ENCODE data around the gene NOP56.

GRCh38 chr20:2700913-2701620, 48.6 kb downstream of the NOP56 start:
- TF ChIP-seq POLR2A (IDR thresholded peaks at IDR 0.05), result no peak
- TF ChIP-seq, protein P1, sequence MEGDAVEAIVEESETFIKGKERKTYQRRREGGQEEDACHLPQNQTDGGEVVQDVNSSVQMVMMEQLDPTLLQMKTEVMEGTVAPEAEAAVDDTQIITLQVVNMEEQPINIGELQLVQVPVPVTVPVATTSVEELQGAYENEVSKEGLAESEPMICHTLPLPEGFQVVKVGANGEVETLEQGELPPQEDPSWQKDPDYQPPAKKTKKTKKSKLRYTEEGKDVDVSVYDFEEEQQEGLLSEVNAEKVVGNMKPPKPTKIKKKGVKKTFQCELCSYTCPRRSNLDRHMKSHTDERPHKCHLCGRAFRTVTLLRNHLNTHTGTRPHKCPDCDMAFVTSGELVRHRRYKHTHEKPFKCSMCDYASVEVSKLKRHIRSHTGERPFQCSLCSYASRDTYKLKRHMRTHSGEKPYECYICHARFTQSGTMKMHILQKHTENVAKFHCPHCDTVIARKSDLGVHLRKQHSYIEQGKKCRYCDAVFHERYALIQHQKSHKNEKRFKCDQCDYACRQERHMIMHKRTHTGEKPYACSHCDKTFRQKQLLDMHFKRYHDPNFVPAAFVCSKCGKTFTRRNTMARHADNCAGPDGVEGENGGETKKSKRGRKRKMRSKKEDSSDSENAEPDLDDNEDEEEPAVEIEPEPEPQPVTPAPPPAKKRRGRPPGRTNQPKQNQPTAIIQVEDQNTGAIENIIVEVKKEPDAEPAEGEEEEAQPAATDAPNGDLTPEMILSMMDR (IDR thresholded peaks at IDR 0.05), result no peak
- no peak for TF ChIP-seq EP300 (IDR thresholded peaks at IDR 0.05)
